Measurements from ENCODE around the gene DCDC2B. TPM values are rescaled to one million over a fixed set of nuclear protein-coding genes. Genes with fewer than 3 reads are reported as not detected.

The DCDC2B gene
- total and polyA plus RNA-seq, 9 of the 15 experiments (the other 6 are each of a cell fraction or from before 2014, with no cell fraction given), result not detected

- ChIA-PET CTCF (ENCODE audit: low intra/inter-chr PET ratio) (no interaction called here), POLR2A (interaction anchor here (0.7 to 0.8 kb wide), 3 partner anchors 9 to 48 kb away, joined by 3 to 4 read pairs (median 3); no protein-coding TSS in a partner anchor)
- H3K9me3 ChIP-seq (replicated peaks; ENCODE audit: control insufficient read depth, insufficient read depth, low read depth, low read length), result no peaks in the 10 kb centered on the region
- no peak overlapping the region for H3K9ac ChIP-seq (ENCODE audit: insufficient read depth in 1 of 2, low read depth in 2 of 2, low read length in 2 of 2)
- no peaks in the 10 kb centered on the region for H3K9me1 ChIP-seq (ENCODE audit: control insufficient read depth, insufficient read depth, low read length)
- no peak overlapping the region for H3K4me2 ChIP-seq (ENCODE audit: insufficient read depth, low read length)
- FAIRE-seq (no peak), ATAC-seq (no peak), DNase-seq (ENCODE audit: extremely low read depth in 1 of 4, low spot score in 3 of 4) (no peak)
- 66% methylated on average over 3 of the region's 3 CpGs for WGBS (ENCODE audit: insufficient coverage, low coverage, missing lambda C conversion rate)
- no peaks in the 10 kb centered on the region for H4K20me1 ChIP-seq (replicated peaks; ENCODE audit: control insufficient read depth, insufficient read depth, low read length)
- intact Hi-C loops (cut with micrococcal nuclease) (no loop called here), in situ Hi-C loops (cut with MboI) (no loop called here)
- no peaks in the 10 kb centered on the region for H3K4me1 ChIP-seq (replicated peaks in 1 of 2; ENCODE audit: control insufficient read depth in 2 of 2, insufficient read depth in 2 of 2, low read length in 2 of 2)
- BruUV-seq (replicated peaks), result no TSS peak
- H3K27ac ChIP-seq (ENCODE audit: extremely low read depth, low read depth, low read length), result no peak overlapping the region
- H3K4me3 ChIP-seq, result no peak overlapping the region
- H2AFZ ChIP-seq (ENCODE audit: low read depth, low read length), result no peak overlapping the region
- peaks cover 89% of the 10 kb centered on the region for H3K36me3 ChIP-seq (ENCODE audit: control insufficient read depth, insufficient read depth, low read length)
- no peaks in the 10 kb centered on the region for H3K79me2 ChIP-seq (ENCODE audit: control insufficient read depth, insufficient read depth, low read length)
- no peaks in the 10 kb centered on the region for H3K27me3 ChIP-seq (ENCODE audit: control insufficient read depth in 2 of 2, insufficient read depth in 2 of 2, low read length in 2 of 2)
- no peak for TF ChIP-seq MLX (CRISPR knock-in tag; conservative IDR thresholded peaks at IDR 0.05)
- no peak for TF ChIP-seq NR2C2 (CRISPR knock-in tag; IDR thresholded peaks at IDR 0.05)
- TF ChIP-seq NR2C2 (tag; IDR thresholded peaks at IDR 0.05), result no peak
- no peak for TF ChIP-seq SFPQ (IDR thresholded peaks at IDR 0.05; ENCODE audit: low read depth, low read length)
- no peak for TF ChIP-seq SAP30 (IDR thresholded peaks at IDR 0.05; ENCODE audit: borderline replicate concordance, insufficient read depth, low read depth, low read length, poor library complexity, severe bottlenecking)
- no peak for TF ChIP-seq RBM25 (IDR thresholded peaks at IDR 0.05; ENCODE audit: low read depth, low read length, severe bottlenecking)
- no peak for TF ChIP-seq ZNF76 (CRISPR knock-in tag; IDR thresholded peaks at IDR 0.05; ENCODE audit: borderline replicate concordance)
- TF ChIP-seq ILK (tag; IDR thresholded peaks at IDR 0.05; ENCODE audit: borderline replicate concordance, low read depth), result no peak
- no peak for TF ChIP-seq GABPB1 (CRISPR knock-in tag; IDR thresholded peaks at IDR 0.05)
- TF ChIP-seq ZNF3 (CRISPR knock-in tag; IDR thresholded peaks at IDR 0.05), result no peak
- no peak for TF ChIP-seq PTRF (tag; IDR thresholded peaks at IDR 0.05)
- TF ChIP-seq MTA1 (IDR thresholded peaks at IDR 0.05; ENCODE audit: borderline replicate concordance), result no peak
- no peak for TF ChIP-seq MYBL2 (IDR thresholded peaks at IDR 0.05; ENCODE audit: low read depth)
- no peak for TF ChIP-seq MYBL2 (CRISPR knock-in tag; IDR thresholded peaks at IDR 0.05; ENCODE audit: borderline replicate concordance)
- no peak for TF ChIP-seq RAD21 (CRISPR knock-in tag; conservative IDR thresholded peaks at IDR 0.05 in 1 of 2, IDR thresholded peaks at IDR 0.05 in 1 of 2)
- TF ChIP-seq TARDBP (IDR thresholded peaks at IDR 0.05), result no peak
- no peak for TF ChIP-seq ZZZ3 (IDR thresholded peaks at IDR 0.05)
- TF ChIP-seq ZNF277 (CRISPR knock-in tag; IDR thresholded peaks at IDR 0.05; ENCODE audit: borderline replicate concordance), result no peak
- TF ChIP-seq ZSCAN32 (CRISPR knock-in tag; IDR thresholded peaks at IDR 0.05), result no peak
- TF ChIP-seq ZNF75A (CRISPR knock-in tag; IDR thresholded peaks at IDR 0.05), result no peak
These were observed 49.7 kb upstream of the DCDC2B start for GRCh38 chr1:32159189-32159588.

All from K562 (cell line).